ENCODE measurements around the gene CNPY2. TPM values are rescaled to one million over a fixed set of nuclear protein-coding genes. Genes with fewer than 3 reads are reported as not detected.
A peak's percentile ranks its signal among the peaks of the same experiment; 100 is the strongest.

CNPY2 gene
- total and polyA plus RNA-seq, 2 of the 13 experiments (the other 11 are each of a cell fraction or from before 2014, with no cell fraction given), result 285 to 356 TPM

DNA sequence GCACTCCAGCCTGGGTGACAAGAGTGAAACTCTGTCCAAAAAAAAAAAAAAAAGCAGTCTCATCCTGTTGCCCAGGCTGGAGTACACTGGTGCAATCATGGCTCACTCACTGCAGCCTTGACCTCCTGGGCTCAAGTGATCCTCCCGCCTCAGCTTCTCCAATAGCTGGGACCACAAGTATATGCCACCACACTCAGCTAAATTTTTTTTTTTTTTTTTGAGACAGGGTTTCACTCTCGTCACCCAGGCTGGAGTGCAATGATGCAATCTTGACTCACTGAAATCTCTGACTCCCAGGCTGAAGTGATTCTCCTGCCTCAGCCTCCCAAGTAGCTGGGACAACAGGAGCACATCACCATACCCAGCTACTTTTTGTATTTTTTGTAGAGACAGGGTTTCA is 5.2 kb upstream of the CNPY2 start (continued):
- TF ChIP-seq, protein P1, sequence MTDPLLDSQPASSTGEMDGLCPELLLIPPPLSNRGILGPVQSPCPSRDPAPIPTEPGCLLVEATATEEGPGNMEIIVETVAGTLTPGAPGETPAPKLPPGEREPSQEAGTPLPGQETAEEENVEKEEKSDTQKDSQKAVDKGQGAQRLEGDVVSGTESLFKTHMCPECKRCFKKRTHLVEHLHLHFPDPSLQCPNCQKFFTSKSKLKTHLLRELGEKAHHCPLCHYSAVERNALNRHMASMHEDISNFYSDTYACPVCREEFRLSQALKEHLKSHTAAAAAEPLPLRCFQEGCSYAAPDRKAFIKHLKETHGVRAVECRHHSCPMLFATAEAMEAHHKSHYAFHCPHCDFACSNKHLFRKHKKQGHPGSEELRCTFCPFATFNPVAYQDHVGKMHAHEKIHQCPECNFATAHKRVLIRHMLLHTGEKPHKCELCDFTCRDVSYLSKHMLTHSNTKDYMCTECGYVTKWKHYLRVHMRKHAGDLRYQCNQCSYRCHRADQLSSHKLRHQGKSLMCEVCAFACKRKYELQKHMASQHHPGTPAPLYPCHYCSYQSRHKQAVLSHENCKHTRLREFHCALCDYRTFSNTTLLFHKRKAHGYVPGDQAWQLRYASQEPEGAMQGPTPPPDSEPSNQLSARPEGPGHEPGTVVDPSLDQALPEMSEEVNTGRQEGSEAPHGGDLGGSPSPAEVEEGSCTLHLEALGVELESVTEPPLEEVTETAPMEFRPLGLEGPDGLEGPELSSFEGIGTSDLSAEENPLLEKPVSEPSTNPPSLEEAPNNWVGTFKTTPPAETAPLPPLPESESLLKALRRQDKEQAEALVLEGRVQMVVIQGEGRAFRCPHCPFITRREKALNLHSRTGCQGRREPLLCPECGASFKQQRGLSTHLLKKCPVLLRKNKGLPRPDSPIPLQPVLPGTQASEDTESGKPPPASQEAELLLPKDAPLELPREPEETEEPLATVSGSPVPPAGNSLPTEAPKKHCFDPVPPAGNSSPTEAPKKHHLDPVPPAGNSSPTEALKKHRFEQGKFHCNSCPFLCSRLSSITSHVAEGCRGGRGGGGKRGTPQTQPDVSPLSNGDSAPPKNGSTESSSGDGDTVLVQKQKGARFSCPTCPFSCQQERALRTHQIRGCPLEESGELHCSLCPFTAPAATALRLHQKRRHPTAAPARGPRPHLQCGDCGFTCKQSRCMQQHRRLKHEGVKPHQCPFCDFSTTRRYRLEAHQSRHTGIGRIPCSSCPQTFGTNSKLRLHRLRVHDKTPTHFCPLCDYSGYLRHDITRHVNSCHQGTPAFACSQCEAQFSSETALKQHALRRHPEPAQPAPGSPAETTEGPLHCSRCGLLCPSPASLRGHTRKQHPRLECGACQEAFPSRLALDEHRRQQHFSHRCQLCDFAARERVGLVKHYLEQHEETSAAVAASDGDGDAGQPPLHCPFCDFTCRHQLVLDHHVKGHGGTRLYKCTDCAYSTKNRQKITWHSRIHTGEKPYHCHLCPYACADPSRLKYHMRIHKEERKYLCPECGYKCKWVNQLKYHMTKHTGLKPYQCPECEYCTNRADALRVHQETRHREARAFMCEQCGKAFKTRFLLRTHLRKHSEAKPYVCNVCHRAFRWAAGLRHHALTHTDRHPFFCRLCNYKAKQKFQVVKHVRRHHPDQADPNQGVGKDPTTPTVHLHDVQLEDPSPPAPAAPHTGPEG (CRISPR knock-in tag; IDR thresholded peaks at IDR 0.05), result no peak

DNA sequence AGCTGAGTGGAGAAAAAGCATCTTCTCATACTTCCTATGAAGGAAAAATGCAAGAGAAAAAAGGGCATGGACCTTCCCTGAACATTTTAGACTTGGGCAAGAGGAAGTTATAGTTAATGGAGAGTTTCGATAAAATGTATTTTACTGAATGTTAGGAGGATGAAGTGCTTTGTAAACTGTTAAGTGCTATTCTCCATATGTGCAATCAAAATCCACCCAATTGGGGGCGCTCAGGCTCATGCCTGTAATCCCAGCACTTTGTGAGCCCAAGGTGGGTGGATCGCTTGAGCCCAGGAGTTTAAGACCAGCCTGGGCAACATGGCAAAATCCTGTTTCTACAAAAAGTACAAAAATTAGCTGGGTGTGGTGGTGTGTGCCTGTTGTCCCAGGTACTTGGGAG is 1.9 kb upstream of the CNPY2 start:
- 94% methylated on average over 3 of the region's 3 CpGs for WGBS (ENCODE audit: low lambda C conversion rate)
- Histone ChIP-seq H3K27ac (ENCODE audit: extremely low read length, insufficient read depth, low read length) (no peak overlapping the region), H3K9me3 (ENCODE audit: low read length) (no peaks in the 10 kb centered on the region), H3K36me3 (replicated peaks in 1 of 2; ENCODE audit: control insufficient read depth in 1 of 2, insufficient read depth in 2 of 2, low read length in 2 of 2) (peaks cover 4 to 17% of the 10 kb centered on the region in 2 experiments; a peak in 3 of 5 replicates), H2AFZ (ENCODE audit: low read length) (no peak overlapping the region), H3K4me3 (replicated peaks in 1 of 3; ENCODE audit: insufficient read depth in 1 of 3, low read depth in 2 of 3, low read length in 3 of 3) (no peak overlapping the region), H3K27me3 (ENCODE audit: control insufficient read depth in 1 of 2, insufficient read depth in 2 of 2, low read length in 2 of 2) (no peaks in the 10 kb centered on the region; a peak in 1 of 5 replicates), H3K4me1 (ENCODE audit: insufficient read depth, low read length) (peaks cover 24% of the 10 kb centered on the region), H3K4me2 (ENCODE audit: low read depth, low read length) (no peak overlapping the region), H3K79me2 (ENCODE audit: insufficient read depth, low read length) (peaks cover 17% of the 10 kb centered on the region), H4K20me1 (ENCODE audit: insufficient read depth, low read length) (no peaks in the 10 kb centered on the region), H3K9ac (ENCODE audit: insufficient read depth, low read depth, low read length) (no peak overlapping the region)
- TF ChIP-seq ARHGAP35 (CRISPR knock-in tag; IDR thresholded peaks at IDR 0.05; ENCODE audit: borderline replicate concordance) (no peak), ZFX (CRISPR knock-in tag; IDR thresholded peaks at IDR 0.05; ENCODE audit: low read depth) (no peak), ZSCAN20 (CRISPR knock-in tag; IDR thresholded peaks at IDR 0.05; ENCODE audit: borderline replicate concordance) (no peak), STAG1 (CRISPR knock-in tag; IDR thresholded peaks at IDR 0.05) (peak; percentile 32; the same call in 1 of the 2 replicates), KDM1A (CRISPR knock-in tag; IDR thresholded peaks at IDR 0.05) (no peak)
- TF ChIP-seq, protein P2, sequence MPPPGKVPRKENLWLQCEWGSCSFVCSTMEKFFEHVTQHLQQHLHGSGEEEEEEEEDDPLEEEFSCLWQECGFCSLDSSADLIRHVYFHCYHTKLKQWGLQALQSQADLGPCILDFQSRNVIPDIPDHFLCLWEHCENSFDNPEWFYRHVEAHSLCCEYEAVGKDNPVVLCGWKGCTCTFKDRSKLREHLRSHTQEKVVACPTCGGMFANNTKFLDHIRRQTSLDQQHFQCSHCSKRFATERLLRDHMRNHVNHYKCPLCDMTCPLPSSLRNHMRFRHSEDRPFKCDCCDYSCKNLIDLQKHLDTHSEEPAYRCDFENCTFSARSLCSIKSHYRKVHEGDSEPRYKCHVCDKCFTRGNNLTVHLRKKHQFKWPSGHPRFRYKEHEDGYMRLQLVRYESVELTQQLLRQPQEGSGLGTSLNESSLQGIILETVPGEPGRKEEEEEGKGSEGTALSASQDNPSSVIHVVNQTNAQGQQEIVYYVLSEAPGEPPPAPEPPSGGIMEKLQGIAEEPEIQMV (CRISPR knock-in tag; IDR thresholded peaks at IDR 0.05; ENCODE audit: low read depth), result no peak
- TF ChIP-seq, protein P3, sequence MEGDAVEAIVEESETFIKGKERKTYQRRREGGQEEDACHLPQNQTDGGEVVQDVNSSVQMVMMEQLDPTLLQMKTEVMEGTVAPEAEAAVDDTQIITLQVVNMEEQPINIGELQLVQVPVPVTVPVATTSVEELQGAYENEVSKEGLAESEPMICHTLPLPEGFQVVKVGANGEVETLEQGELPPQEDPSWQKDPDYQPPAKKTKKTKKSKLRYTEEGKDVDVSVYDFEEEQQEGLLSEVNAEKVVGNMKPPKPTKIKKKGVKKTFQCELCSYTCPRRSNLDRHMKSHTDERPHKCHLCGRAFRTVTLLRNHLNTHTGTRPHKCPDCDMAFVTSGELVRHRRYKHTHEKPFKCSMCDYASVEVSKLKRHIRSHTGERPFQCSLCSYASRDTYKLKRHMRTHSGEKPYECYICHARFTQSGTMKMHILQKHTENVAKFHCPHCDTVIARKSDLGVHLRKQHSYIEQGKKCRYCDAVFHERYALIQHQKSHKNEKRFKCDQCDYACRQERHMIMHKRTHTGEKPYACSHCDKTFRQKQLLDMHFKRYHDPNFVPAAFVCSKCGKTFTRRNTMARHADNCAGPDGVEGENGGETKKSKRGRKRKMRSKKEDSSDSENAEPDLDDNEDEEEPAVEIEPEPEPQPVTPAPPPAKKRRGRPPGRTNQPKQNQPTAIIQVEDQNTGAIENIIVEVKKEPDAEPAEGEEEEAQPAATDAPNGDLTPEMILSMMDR (CRISPR knock-in tag; IDR thresholded peaks at IDR 0.05), result peak; percentile 14; the same call in 1 of the 2 replicates
- no peak for FAIRE-seq
- no peak for ATAC-seq
- intact Hi-C loops (cut with micrococcal nuclease; ENCODE audit: unreplicated experiment) (loop anchor here (2.0 kb wide), 1 partner anchor 17 kb away; the partner anchor contains the start of gene CS), in situ Hi-C loops (cut with HindIII; ENCODE audit: extremely low pct_ligation_motif_present, low pct_unique_long_range_greater_than_20kb) (loop anchor here (5.0 kb wide), 1 partner anchor 145 kb away; no protein-coding TSS in a partner anchor)
- no TSS peak for BruUV-seq (replicated peaks)
- DNase-seq (ENCODE audit: low spot score), result no peak
- POLR2A ChIA-PET, result interaction anchor here (3.8 kb wide), 1 partner anchor 16 kb away, joined by 71 read pairs; the partner anchor contains the start of gene PAN2
- CTCF ChIA-PET (ENCODE audit: low intra/inter-chr PET ratio, low total read pairs), result no interaction called here

All from HepG2 (cell line).